ENCODE measurements around the gene BCAS1.

The BCAS1 gene

DNA sequence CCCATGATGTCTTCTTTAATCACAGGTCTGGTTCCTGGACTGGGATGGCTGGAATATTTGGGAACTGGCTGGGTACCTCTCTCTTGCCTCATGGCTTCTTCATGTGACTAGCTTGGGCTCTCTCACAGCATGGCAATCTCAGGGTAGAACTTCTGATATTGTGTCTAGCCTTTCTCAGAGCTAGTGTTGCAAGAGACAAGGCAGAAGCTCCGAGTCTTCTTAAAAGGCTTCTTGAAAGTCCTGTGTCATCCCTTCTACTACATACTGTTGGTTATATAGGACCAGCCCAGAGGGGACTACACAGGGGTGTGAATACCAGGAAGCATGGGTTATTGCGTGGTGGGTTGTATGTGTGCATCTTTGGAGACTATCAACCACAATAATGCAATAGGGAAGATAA is 23.3 kb downstream of the BCAS1 start:
- no peak for DNase-seq (ENCODE audit: low read depth)

DNA sequence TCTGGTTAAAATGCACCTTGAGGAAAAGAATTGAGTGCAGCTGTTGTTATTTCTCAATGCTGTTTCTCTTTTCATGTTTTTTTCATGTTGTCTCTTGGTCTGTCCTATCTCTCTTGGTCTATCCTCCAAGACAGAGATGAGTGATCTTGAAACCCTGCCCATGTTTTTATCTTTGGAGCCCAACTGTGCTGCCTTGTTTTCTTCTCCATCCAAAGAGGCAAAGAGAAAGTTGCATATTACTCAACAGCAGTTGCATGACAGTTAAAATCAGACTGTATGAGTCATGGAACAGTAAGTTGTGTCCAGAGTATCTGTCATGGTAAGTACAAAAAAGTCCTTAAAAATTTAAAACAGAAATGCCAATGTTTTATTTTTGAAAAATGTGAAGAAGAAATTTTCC is 26.2 kb downstream of the BCAS1 start:
- DNase-seq (ENCODE audit: low read depth) = no peak

DNA sequence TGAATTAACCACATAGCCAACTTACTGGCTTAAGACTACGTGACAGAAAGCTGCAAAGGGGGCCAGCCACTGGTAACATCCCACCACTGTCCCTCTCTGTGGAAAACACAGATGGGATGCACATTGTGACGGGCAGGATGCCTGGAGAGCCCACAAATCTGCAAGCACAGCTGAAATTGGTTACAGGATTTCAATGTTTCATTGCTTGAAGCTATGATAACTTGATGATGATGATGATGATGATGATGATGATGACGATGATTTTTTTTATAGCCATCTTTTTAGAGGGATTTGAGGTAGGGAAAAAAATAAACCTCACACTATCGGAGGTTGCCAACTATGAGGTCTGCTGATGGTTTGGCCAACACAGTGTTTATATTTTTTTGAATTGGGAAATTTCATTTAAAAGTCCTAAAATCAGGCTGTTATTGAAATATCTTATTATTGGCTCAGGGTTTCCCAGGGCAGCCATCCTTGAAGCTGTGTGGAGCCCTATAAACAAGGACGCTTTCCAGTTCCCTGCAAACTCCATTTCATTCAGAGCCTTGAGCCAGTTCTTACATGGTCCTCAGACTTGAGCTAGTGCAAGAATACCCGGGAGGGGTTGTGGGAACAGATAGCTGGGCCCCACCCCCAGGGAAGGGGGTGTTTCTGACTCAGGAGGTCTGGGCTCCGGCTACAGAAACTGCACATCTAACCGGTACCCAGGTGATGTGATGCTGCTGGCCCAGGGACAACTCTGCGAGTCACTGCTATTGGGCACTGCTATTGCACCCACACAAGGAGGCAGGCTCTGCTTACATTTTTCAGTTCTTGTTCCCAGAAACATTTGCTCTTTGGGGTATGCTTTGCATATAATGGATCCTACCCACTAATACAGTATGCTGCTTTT is 27.1 kb downstream of the BCAS1 start:
- DNase-seq (ENCODE audit: low read depth) = no peak

DNA sequence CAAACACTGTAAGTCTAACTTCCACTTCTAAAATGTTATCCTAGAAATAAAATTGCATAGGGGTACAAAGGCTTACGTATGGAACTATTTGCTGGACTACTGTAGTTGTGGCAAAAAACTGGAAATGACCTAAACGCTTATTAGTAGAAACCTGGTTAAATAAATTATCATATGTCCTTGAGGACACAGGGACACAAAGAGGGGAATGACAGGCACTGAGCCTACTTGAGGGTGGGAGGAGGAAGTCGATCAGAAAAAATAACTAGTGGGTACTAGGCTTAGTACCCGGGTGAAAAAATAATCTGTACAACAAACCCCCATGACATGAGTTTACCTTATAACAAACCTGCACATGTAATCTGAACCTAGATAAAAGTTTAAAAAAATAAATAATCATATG is 28.4 kb downstream of the BCAS1 start:
- no peak for DNase-seq (ENCODE audit: low read depth)

DNA sequence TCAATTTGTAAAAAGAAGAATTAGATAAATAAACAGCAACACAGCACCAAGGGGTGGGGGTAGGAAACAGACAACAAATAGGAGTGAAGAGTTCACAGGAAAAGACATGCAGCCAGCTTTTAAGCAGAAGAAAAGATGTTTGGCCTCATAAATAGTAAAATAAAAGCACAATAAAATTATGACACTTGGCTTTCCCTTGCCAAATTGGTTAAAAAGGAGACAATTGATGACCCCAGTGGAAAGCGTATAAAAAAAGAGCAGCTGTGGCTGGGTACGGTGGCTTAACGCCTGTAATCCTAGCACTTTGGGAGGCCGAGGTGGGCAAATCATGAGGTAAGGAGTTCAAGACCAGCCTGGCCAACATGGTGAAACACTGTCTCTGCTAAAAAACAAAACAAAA is 29.1 kb downstream of the BCAS1 start:
- no peak for DNase-seq (ENCODE audit: low read depth)

DNA sequence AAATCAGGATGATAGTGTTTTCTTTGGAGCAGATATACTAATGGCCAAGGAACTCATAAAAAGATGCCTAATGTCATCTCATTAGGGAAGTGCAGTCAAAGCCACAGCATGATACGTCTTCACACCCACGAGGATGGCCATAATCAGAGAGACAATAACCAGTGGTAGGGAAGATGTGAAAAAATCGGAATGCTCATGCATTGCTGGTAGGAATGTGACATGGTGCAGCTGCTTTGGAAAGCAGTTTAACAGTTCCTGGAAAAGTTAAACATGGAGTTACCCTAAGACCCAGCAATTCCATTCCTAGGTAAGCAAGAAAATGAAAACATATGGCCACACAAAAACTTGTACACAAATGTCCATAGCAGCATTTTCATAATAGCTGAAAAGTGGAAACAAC is 29.9 kb downstream of the BCAS1 start:
- DNase-seq (ENCODE audit: low read depth) = no peak

DNA sequence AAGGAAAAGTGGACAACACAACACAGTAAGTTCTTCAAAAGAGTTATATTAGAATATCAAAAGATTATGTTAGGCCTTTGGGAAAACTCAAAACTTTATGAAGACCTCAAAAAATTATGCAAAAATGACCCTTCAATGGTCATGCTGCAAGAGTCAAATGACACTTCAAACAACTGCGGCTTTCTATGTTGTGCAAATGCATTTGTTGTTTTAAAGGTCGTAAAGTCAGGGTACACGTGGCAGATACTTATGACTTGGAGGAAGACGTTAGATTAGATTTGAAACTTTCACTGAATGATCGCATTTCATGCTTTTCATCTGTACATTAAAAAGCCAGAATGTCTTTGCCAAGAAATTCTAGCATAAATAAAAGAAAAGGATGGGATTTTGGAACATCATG is 31.4 kb downstream of the BCAS1 start:
- no peak for DNase-seq (ENCODE audit: low read depth)

DNA sequence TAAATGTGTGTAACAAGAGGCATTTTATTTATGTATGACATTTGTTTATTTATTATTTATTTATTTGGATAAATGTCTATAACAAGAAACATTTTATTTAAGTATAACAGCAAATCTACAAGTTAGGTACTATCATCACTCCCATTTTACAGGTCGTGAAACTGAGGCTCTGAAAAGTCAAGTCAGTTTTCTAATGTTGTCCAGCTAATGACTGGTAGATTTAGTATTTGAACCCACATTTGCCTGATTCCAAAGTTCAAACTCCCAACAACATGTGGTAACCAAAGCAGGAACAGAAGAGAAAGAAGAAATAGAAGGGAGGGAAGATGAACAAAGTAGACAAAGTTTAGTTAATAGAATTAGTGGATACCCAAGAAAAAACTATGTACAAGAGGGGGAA is 32.9 kb downstream of the BCAS1 start:
- DNase-seq (ENCODE audit: low read depth) = no peak

DNA sequence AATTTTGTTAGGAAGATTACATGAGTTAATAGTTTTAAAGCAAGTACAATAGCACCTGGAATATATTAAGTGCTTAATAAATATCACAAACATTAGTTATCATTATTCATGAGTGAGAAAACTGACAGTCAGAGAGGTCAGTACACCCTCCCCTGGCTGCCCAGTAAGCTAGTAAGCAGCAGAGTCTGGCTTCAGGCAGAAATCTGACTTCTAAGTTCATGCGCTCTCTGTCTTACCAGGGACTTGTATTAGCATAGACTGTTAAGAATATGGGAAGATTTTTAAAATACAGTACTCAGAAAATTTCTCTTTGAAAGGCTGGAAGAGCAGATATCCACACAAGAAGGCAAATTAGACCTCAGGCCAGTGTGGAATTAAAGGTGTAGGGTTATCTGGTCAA is 40.8 kb downstream of the BCAS1 start:
- no peak for DNase-seq (ENCODE audit: low read depth)

DNA sequence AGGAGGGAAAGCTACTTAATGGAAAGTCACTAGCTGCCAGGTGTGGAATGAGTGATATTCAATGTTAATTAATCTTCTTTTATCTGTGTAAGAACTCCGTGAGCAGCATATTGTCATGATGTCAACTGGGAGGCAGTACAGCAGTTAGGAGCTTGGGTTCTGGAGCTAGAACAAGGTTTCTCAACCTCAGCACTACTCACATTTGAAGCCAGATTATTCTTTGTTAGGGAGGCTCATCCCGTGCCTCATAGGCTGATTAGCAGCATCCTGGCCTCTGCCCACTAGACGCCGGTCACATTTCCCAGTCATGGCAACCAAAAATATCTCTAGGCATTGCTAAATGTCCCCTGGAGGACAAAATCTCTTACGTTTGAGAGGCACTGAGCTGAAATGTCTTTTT is 41.2 kb downstream of the BCAS1 start:
- DNase-seq (ENCODE audit: low read depth) = no peak

DNA sequence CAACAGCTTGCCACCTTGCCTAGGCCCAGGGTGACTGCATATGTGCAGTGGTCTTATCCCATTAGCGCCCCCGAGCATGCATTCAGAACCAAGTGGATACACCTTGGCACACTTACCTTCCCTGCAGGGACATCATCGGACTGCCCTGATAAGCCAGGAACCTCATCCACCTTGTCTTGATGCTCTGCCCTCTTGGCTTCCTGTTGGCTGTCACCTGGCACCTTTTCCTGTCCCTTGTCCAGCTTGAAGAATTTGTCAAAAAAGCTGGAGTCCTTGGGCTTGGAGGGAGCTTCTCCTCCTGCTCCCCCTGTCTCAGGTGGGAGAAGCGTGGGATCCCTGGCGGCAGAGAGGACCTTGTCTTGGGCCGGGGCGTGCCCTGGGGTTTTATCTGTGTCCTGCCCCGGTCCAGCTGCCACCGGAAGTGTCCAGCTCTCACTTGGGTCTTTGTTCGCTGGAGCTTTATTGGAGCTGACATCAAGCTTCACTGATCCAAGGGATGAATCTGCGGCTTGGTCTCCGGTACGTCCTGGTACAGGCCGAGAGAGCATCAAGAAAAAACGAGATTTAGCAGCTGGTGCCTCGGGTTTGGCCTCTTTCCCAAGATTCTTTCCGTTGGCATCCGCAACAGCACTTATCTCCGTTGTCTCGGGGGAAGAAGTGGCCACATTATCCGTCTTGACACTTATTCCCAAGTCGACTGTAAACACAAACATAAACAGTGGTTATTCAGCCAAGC is 42.0 kb downstream of the BCAS1 start:
- no peak for DNase-seq (ENCODE audit: low read depth)

DNA sequence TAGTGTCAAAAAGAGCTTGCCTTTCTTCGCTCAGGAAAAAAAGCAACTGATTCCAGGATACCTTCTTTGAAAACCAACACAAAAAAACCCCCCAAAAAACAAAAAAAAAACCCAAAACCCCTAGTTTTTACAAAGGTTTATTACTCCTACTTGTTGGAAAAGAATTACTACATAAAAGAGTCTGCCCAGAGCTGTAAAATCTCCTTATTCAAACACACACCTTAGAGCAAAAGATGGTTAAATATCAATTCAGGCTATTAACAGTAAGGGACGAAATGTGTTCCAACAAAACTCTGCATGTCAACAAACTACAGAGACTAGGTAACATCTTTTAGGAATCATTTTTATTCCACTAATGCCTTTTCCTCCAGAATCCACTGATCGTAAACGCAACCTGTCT is 42.7 kb downstream of the BCAS1 start:
- DNase-seq (ENCODE audit: low read depth) = no peak

DNA sequence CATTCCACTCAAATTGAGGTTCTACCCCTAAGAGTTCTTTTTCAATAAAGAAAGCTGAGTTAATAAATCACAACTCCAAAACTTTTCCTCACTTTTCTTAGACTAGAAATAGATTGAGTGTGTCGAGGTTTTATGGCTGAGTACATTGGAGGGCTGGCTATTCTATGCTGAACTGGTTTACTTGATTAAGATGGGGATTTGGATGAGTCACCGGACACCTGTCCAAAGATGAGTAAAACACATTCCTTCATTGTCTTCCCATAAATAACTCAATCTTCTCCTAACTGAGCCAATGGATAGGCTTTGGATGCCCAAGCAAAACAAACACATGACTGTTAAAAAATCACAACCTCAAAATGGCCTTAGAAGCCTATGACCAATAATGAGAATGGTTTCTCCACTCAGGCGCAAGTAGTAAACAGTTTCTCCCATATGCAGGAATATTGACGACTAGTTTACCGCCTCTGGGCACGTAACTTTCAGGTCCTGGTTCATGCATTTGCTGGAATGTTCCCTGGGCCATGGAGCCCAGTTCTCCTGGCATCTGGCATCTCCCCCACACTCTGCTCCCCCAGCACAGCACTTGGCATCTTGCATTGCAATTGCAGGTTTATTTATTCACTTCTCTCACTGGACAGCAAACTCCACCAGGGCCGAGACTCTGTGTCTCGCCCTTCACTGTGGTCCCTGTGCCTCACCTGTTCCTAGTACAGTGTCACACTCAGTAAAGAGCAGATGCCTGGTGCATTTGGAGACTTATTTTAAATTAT is 43.9 kb downstream of the BCAS1 start:
- DNase-seq (ENCODE audit: low read depth) = no peak

DNA sequence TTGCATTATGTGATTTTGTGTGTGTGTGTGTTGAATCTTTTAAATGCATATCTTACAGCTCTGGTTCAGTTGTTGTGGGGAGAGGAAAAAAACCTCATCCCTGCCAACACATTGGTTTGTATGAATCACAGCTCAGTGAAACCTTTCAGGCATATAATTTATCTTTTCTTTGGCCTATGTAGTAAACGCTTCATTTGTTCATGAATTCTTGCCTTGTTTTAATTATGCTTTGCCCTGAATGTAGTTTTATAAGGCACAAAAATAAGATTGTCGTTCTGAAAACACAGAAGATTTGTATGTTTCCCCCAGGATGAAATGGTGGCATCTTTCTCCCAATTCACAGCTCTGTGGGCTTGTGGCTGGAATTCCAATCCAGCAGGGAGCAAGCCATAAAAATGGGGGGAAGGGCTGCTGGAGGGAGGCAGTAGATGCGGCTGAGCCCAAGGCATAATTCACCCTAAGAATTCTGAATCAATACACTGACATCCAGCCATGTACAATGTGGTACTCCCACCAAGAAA is 45.1 kb downstream of the BCAS1 start:
- no peak for DNase-seq (ENCODE audit: low read depth)

DNA sequence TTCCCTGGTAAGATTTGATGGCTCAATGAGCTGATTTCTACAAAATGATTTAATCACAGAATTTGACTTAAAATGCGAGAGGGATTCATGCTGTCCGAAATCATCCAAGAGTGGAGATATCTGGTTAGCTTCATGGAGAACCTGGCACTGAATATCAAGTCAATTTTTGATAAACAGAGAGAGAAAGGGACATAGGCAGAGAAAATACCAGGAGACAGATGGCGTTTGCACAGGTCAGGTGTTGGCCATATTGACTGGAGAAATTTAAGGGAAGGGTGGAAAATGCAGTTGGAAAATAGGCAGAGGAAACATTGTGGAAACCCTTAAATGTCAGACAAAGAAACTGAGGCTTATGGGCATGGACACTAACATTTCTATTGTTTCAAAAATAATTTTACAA is 47.0 kb downstream of the BCAS1 start:
- DNase-seq (ENCODE audit: low read depth) = no peak

DNA sequence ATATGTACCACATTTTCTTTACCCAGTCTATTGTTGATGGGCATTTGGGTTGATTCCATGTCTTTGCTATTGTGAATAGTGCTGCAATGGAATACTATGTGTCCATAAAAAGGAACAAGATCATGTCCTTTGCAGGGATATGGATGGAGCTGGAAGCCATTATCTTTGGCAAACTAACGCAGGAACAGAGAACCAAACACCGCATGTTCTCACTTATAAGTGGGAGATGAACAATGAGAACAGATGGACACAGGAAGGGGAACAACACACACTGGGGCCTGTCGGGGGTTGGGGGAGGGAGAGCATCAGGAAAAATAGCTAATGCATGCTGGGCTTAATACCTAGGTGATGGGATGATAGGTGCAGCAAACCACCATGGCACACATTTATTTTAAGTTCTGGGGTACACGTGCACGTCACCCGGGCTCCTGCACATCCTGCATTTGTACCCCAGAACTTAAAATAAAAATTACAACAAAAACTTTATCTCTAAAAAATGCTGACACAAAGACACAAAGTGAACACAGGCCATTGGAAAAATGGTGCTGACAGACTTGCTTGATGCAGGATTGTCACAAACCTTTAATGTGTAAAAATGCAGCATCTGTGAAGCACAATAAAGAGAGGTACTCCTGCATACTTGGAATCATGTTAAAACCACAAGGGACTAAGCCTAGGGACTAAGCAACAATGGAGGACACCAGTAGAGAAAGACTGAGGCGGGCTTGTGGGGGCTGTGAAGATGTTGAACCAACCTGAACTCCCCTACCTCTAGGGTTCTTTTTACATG is 48.8 kb downstream of the BCAS1 start:
- no peak for DNase-seq (ENCODE audit: low read depth)

DNA sequence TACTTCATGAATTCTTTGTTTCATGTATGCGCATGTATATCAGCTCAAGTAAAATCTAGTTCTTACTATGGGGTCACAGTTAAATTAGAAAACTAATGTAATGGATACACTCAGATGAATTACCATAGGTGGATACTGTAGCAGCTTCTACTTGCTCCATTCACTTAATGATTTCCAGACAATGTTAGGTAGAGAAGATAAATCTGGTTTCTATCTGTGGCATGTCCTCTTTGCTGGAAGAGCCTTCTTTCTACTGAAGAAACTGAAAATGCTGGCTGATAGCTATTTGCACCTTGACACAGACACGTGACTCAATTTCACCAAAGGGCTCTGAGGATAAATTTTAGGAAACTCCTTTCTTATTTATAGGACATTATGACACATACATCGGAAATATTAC is 49.5 kb downstream of the BCAS1 start:
- no peak for DNase-seq (ENCODE audit: low read depth)

DNA sequence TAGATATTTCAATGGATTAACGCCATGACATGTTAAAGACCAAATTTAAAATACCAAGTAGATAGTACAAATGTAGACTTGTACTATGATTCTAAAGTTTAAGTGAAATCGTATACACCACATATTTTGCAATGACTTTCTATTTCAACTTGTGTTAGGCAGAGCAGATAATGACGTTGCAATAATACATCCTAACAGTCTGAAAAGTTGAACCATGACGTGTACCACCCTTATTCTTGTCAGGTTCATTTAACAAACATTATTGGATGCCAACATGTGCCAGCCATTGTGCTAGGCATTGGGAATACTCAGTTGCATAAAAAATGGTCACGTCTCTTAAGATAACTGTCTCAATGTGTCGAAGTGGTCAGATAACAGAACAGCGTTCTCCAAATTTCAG is 50.0 kb downstream of the BCAS1 start:
- DNase-seq (ENCODE audit: low read depth) = no peak

DNA sequence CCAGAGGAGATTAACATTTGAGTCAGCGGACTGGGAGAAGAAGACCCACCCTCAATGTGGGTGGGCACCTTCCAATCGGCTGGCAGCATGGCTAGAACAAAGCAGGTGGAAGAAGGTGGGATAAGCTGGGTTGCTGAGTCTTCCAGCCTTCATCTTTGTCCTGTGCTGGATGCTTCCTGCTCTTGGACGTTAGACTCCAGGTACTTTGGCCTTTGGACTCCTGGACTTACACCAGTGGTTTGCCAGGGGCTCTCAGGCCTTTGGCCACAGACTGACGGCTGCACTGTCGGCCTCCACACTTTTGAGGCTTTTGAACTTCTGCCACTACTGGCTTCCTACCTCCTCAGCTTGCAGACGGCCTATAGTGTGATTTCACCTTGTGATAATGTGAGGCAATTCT is 50.8 kb downstream of the BCAS1 start:
- no peak for DNase-seq (ENCODE audit: low read depth)

DNA sequence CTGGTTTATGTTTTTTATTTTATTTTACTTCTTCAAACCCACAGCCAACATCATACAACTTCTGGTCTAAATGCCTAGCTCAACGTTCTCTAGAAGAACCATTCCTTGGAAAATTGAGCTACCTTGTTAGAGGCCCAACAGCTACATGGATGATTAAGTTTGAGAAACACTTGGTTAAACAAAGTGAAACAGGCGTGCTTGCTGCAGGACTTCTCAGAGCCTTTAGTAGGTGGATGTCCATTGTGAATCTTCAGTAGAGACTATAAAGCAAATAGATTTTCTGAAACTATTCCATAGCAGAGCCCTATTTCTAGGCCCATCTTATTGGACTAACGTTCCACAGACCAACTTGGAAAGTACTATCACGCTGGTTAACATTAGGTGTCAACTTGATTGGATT is 51.3 kb downstream of the BCAS1 start:
- no peak for DNase-seq (ENCODE audit: low read depth)

DNA sequence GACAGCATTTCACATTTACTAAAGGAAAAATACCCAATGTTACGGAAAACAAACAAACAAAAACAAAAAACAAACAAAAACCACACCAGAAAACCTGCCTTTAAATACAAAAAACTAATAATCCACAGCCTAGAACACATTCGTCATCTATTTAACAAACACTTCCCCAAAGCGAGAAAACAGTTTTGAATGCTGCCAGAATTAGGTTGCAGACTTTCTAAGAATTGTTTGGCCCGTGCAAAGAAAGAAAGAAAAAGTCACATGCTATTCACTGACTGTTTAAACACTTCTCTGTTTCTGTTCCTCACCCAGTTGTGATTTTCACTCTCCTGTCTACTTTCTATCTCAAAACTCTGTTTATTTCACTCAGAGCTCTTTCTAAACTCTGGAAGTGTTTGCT is 52.5 kb downstream of the BCAS1 start:
- no peak for DNase-seq (ENCODE audit: low read depth)

DNA sequence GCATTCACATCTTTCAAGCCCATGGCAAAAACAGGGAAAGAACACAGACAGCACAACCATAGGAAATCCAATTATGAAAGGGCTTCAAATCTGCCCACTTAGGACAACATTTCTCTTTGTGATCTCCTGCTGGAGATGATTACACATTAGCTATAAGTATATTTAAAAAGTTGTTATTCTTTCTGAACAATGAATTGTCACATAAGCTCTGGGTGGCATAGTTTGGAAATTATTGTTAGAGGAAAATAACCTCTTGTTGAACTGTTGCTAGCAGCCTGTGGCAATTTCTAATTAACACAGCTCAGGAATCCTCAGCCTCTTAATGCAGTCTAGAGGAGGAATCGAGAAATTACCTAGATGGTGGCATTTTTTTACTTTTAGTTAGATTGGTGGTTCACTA is 54.9 kb downstream of the BCAS1 start:
- DNase-seq (ENCODE audit: low read depth) = no peak
